GM10248 (cell line): ENCODE measurements around the gene PANK2.

Source experiments
- CTCF ChIA-PET: fragments of 300-600 bp; sonication (Branson Sonifier 250); formaldehyde crosslinking; extraction: SDS; loops from one replicate; lab custom pipeline; 2021; ENCODE audit warnings: antibody characterized with exemption; lab: Yijun Ruan, JAX
- POLR2A ChIA-PET: fragments of 350-650 bp; sonication (Branson Sonifier 250); formaldehyde crosslinking; extraction: SDS; loops from one replicate; lab custom pipeline; 2020; ENCODE audit warnings: antibody characterized with exemption; lab: Yijun Ruan, JAX
- DNase-seq: peaks from one replicate; pipeline ENCODE4 v3.0.0; 2012; ENCODE audit errors: extremely low spot score
- TF ChIP-seq, protein P1 (sequence below): IDR thresholded peaks from 2 replicates; pipeline ENCODE4 v1.5.1; 2012; ENCODE audit warnings: mild to moderate bottlenecking, low read depth; ENCODE audit errors: extremely low read depth, missing control alignments, control extremely low read depth

PANK2 gene

DNA sequence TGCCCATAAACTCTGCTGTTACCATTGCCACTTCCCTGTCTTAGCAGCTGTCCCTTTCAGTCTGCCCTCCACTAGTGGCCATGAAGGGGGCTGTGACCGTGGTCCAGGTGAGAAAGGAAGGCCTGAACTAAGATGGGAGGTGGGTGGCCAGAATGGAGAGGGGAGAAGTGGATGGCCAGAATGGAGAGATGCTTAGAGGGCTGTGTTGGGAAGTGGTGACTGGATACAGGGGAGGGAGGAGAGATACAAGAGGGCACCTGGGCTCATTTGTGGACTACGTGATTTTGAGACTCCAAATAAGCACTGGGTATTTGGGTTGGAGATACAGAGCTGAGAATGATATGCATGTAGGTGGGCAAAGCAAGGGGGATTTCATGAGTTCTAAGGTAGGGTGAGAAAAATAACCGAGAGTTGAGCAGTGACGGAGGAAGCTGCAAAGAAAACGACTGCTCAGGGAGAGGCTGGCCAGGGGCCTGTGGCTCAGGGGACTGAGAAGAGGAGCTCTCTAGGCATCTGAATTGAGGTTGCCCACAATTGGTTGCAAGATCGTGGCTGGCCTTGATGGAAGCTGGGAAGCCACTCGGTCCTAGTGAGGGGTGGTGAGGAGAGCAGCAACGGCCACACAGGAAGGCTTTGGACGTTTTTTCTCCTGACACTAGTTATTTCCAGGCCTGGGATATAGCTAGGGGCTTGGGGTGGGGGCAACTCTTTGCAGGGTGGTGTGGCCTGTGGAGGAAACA is 36.9 kb downstream of the PANK2 start:
- POLR2A ChIA-PET, result interaction anchor here (0.7 to 1.2 kb wide), 2 partner anchors 9 to 19 kb away, joined by 3 read pairs; no protein-coding TSS in a partner anchor
- TF ChIP-seq, protein P1, sequence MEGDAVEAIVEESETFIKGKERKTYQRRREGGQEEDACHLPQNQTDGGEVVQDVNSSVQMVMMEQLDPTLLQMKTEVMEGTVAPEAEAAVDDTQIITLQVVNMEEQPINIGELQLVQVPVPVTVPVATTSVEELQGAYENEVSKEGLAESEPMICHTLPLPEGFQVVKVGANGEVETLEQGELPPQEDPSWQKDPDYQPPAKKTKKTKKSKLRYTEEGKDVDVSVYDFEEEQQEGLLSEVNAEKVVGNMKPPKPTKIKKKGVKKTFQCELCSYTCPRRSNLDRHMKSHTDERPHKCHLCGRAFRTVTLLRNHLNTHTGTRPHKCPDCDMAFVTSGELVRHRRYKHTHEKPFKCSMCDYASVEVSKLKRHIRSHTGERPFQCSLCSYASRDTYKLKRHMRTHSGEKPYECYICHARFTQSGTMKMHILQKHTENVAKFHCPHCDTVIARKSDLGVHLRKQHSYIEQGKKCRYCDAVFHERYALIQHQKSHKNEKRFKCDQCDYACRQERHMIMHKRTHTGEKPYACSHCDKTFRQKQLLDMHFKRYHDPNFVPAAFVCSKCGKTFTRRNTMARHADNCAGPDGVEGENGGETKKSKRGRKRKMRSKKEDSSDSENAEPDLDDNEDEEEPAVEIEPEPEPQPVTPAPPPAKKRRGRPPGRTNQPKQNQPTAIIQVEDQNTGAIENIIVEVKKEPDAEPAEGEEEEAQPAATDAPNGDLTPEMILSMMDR, result no peak
- CTCF ChIA-PET, result no interaction called here

DNA sequence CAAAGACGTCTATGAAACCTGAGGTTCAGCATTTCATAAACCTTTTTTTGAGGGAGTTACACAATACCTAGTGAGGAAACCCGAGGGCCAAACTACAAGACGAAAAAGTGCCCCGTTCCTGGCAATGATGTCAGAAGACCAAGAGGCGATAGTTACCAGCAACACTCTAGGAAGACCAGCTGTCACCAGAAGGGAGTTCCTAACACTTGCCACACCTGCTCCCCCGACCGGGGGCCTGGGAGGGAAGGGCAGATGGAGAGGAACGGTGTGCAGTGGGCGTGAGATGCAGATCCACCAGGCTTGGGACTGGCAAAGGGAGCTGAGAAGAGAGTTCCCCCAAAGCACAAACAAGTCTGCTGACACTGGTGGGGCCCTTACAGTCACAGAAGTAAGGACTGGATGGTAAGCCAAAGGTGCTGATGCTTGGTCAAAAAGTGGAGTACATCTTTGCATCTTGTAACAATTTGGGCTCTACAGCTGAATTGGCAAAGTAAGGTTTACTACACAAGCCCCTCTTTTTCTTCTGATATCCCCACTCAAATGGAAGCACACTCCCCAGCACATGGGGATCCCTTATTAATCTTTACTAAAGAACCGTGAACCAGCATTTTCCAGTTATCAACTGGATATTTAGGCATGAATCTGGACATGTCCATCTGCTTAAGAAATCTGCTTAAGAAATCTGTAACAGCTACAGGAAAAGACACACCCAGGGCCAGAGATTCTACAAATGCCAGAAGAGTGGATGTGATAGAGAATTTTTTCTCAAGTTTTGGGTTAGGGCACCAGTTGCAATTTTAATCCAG is 38.5 kb downstream of the PANK2 start:
- TF ChIP-seq, protein P1, result no peak
- DNase-seq, result no peak
- ChIA-PET POLR2A (interaction anchor here (1.2 kb wide), 1 partner anchor 21 kb away, joined by 3 read pairs; no protein-coding TSS in a partner anchor), CTCF (interaction anchor here (0.8 to 2.0 kb wide), 2 partner anchors 9 to 11 kb away, joined by 3 to 5 read pairs; no protein-coding TSS in a partner anchor)

More for the DNA sequence above, 36.9 kb downstream of the PANK2 start:
- DNase-seq, result no peak

DNA sequence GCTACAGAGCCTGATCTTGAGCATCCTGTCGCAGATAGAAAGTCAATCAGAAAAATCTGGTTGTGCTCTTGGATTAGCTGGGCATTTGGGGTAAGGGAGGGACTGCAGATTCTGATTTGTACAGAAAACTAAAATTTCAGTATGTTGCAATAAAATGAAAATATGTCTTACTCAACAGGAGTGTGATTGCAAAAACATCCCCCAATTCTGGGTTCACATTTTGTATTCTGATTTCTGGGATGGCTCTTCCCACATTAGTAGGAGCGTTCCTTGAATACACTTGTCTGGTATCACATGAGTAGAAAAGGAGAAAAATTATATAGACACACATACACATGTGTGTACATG is 40.5 kb downstream of the PANK2 start:
- no peak for DNase-seq
- TF ChIP-seq, protein P1, result no peak
- POLR2A ChIA-PET, result interaction anchor here (0.5 kb wide), 1 partner anchor 17 kb away, joined by 3 read pairs; no protein-coding TSS in a partner anchor
- CTCF ChIA-PET, result interaction anchor here (1.2 to 2.7 kb wide), 3 partner anchors 12 to 144 kb away, joined by 4 to 10 read pairs (median 8); no protein-coding TSS in a partner anchor

DNA sequence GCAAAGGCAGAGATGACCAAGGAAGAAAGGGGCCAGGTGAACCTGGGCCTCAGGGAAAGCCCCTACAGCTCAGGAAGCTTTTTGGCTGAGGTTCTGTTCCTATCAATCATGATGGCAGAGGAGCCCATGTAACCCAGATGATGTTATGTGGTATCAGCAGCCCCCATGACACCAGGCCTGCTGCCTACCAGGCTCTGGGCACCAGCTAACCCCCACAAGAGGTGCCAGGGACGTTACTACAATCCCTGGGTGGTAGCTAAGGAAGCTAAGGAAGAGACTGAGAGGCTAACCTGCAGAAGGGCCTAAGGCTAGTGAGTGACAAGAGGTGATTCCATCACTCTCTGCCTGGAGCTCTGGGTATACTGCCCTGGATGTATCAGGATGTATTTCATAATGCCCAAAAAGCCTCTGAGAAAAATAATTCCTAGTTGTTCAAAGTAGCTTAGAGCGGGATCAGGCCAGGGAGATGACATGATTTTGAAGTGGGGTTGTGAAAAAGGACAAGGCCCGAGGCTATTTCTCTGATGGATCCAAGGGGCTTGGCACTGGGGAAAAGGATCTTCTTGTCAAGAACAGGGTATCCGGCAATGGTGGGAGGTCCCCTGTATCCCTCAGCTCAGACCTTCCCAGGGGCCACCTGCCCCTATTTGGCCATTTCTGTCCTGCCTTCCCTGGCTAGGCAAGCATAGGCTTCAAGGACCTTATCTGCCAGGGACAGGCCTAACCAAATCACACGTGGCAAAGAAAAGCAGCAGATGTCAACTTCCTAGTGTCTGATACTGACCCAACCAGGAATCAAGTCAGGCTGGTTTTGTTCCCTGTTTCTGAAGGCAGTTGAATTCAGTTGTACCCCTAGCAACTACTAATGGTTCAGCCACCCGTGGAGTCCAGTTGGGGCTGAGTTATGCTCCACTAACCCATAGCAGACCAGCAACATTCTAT is 41.3 kb downstream of the PANK2 start:
- ChIA-PET CTCF (interaction anchor here (1.2 to 2.7 kb wide), 3 partner anchors 13 to 143 kb away, joined by 4 to 10 read pairs (median 8); no protein-coding TSS in a partner anchor), POLR2A (interaction anchor here (0.5 kb wide), 1 partner anchor 18 kb away, joined by 3 read pairs; no protein-coding TSS in a partner anchor)
- no peak for DNase-seq
- TF ChIP-seq, protein P1, result no peak

DNA sequence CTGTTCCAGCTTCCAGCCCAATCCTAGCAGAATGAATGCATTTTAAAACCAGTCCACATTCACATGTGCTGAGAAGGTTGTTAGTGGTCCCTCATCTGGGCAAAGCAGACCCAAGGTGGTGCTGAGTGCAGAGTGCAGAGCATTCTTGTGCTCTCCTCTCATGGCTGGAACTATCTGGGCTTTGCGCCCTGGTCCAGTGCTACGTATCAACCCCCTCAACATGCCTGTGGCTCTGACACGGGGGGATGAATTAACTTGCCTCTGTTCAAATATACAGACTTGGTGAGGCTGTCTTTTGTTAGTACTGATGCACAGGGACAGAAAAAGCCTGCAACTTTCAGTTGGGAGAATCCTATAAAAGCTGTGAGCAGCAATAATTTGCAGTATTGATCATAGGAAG is 42.5 kb downstream of the PANK2 start:
- CTCF ChIA-PET, result interaction anchor here (2.7 kb wide), 1 partner anchor 14 kb away, joined by 10 read pairs; no protein-coding TSS in a partner anchor
- no peak for DNase-seq
- TF ChIP-seq, protein P1, result no peak
- POLR2A ChIA-PET, result interaction anchor here (0.5 kb wide), 1 partner anchor 22 kb away, joined by 4 read pairs; no protein-coding TSS in a partner anchor
